ENCODE measurements around the gene GAD1. TPM values are rescaled to one million over a fixed set of nuclear protein-coding genes. Genes with fewer than 3 reads are reported as not detected.

GAD1 gene
- total and polyA plus RNA-seq, 2 experiments from 2014 or later: 0.49 to 2.6 TPM

GRCh38 chr2:170772295-170772694 lies 44.4 kb upstream of the GAD1 start:
- Histone ChIP-seq H2AFZ (no peak overlapping the region), H3K9me2 (ENCODE audit: insufficient read depth) (no peaks in the 10 kb centered on the region), H3K36me3 (ENCODE audit: low read depth) (no peaks in the 10 kb centered on the region), H3K27ac (no peak overlapping the region), H3F3A (ENCODE audit: insufficient read depth) (peaks cover 5% of the 10 kb centered on the region; the same call in 1 of the 2 replicates), H3K4me3 (no peak overlapping the region), H4K20me1 (ENCODE audit: insufficient read depth) (no peaks in the 10 kb centered on the region), H3K4me1 (ENCODE audit: insufficient read depth) (no peaks in the 10 kb centered on the region), H3K79me2 (ENCODE audit: insufficient read depth) (no peaks in the 10 kb centered on the region), H3K27me3 (replicated peaks; ENCODE audit: insufficient read depth) (peaks cover 8% of the 10 kb centered on the region; the same call in 1 of the 2 replicates), H3K9me3 (ENCODE audit: low read depth) (no peaks in the 10 kb centered on the region), H3K4me2 (ENCODE audit: unreplicated experiment) (no peak overlapping the region), H3K9ac (no peak overlapping the region)
- in situ Hi-C loops (cut with MboI): no loop called here
- DNase-seq: no peak
- no peak for TF ChIP-seq EZH2 (IDR thresholded peaks at IDR 0.05; ENCODE audit: insufficient read depth, poor library complexity, severe bottlenecking)
- no peak for TF ChIP-seq EZH2phosphoT487 (IDR thresholded peaks at IDR 0.05; ENCODE audit: insufficient read depth, low read depth)

- Histone ChIP-seq H3K9ac (no peak overlapping the region), H4K20me1 (ENCODE audit: insufficient read depth) (no peaks in the 10 kb centered on the region), H3K9me3 (ENCODE audit: low read depth) (no peaks in the 10 kb centered on the region), H3K27me3 (replicated peaks; ENCODE audit: insufficient read depth) (peaks cover 8% of the 10 kb centered on the region; the same call in 1 of the 2 replicates), H3K79me2 (ENCODE audit: insufficient read depth) (no peaks in the 10 kb centered on the region), H3F3A (ENCODE audit: insufficient read depth) (peaks cover 5% of the 10 kb centered on the region; the same call in 1 of the 2 replicates), H3K4me2 (ENCODE audit: unreplicated experiment) (no peak overlapping the region), H2AFZ (no peak overlapping the region), H3K4me1 (ENCODE audit: insufficient read depth) (no peaks in the 10 kb centered on the region), H3K9me2 (ENCODE audit: insufficient read depth) (no peaks in the 10 kb centered on the region), H3K4me3 (no peak overlapping the region), H3K27ac (no peak overlapping the region), H3K36me3 (ENCODE audit: low read depth) (no peaks in the 10 kb centered on the region)
- DNase-seq: no peak
- TF ChIP-seq EZH2phosphoT487 (IDR thresholded peaks at IDR 0.05; ENCODE audit: insufficient read depth, low read depth): no peak
- no peak for TF ChIP-seq EZH2 (IDR thresholded peaks at IDR 0.05; ENCODE audit: insufficient read depth, poor library complexity, severe bottlenecking)
- in situ Hi-C loops (cut with MboI): no loop called here
Measured at GRCh38 chr2:170774074-170774473, 42.6 kb upstream of the GAD1 start.

- in situ Hi-C loops (cut with MboI): no loop called here
- Histone ChIP-seq H3K9me2 (ENCODE audit: insufficient read depth) (no peaks in the 10 kb centered on the region), H3K27me3 (replicated peaks; ENCODE audit: insufficient read depth) (no peaks in the 10 kb centered on the region), H3K9me3 (ENCODE audit: low read depth) (no peaks in the 10 kb centered on the region), H4K20me1 (ENCODE audit: insufficient read depth) (no peaks in the 10 kb centered on the region), H3K4me1 (ENCODE audit: insufficient read depth) (no peaks in the 10 kb centered on the region), H3K9ac (no peak overlapping the region), H3K27ac (no peak overlapping the region), H3K36me3 (ENCODE audit: low read depth) (no peaks in the 10 kb centered on the region), H3K79me2 (ENCODE audit: insufficient read depth) (no peaks in the 10 kb centered on the region), H3F3A (ENCODE audit: insufficient read depth) (no peaks in the 10 kb centered on the region), H3K4me3 (no peak overlapping the region), H2AFZ (no peak overlapping the region), H3K4me2 (ENCODE audit: unreplicated experiment) (no peak overlapping the region)
- TF ChIP-seq EZH2phosphoT487 (IDR thresholded peaks at IDR 0.05; ENCODE audit: insufficient read depth, low read depth) (no peak), EZH2 (IDR thresholded peaks at IDR 0.05; ENCODE audit: insufficient read depth, poor library complexity, severe bottlenecking) (no peak)
- DNase-seq: no peak
- WGBS, 2 experiments (ENCODE audit: low coverage in 1 of 2, low lambda C conversion rate in 2 of 2, missing lambda C conversion rate in 2 of 2): 33 to 40% methylated on average over 2 of the region's 2 CpGs
Measured at GRCh38 chr2:170778900-170779299, 37.8 kb upstream of the GAD1 start.

GRCh38 chr2:170779304-170779703 lies 37.4 kb upstream of the GAD1 start:
- no peak for DNase-seq
- in situ Hi-C loops (cut with MboI): no loop called here
- WGBS, 2 experiments (ENCODE audit: low coverage in 1 of 2, low lambda C conversion rate in 2 of 2, missing lambda C conversion rate in 2 of 2): 85 to 100% methylated on average over 1 of the region's 1 CpG
- Histone ChIP-seq H2AFZ (no peak overlapping the region), H3K4me2 (ENCODE audit: unreplicated experiment) (no peak overlapping the region), H3K9ac (no peak overlapping the region), H3K4me1 (ENCODE audit: insufficient read depth) (no peaks in the 10 kb centered on the region), H3K27me3 (replicated peaks; ENCODE audit: insufficient read depth) (no peaks in the 10 kb centered on the region), H3K36me3 (ENCODE audit: low read depth) (no peaks in the 10 kb centered on the region), H3K4me3 (no peak overlapping the region), H3K9me3 (ENCODE audit: low read depth) (no peaks in the 10 kb centered on the region), H3K27ac (no peak overlapping the region), H3K79me2 (ENCODE audit: insufficient read depth) (no peaks in the 10 kb centered on the region), H3K9me2 (ENCODE audit: insufficient read depth) (no peaks in the 10 kb centered on the region), H4K20me1 (ENCODE audit: insufficient read depth) (no peaks in the 10 kb centered on the region), H3F3A (ENCODE audit: insufficient read depth) (no peaks in the 10 kb centered on the region)
- no peak for TF ChIP-seq EZH2 (IDR thresholded peaks at IDR 0.05; ENCODE audit: insufficient read depth, poor library complexity, severe bottlenecking)
- TF ChIP-seq EZH2phosphoT487 (IDR thresholded peaks at IDR 0.05; ENCODE audit: insufficient read depth, low read depth): no peak

GRCh38 chr2:170782673-170783072 lies 34.0 kb upstream of the GAD1 start:
- Histone ChIP-seq H3K9me3 (ENCODE audit: low read depth) (no peaks in the 10 kb centered on the region), H3K79me2 (ENCODE audit: insufficient read depth) (no peaks in the 10 kb centered on the region), H3K4me2 (ENCODE audit: unreplicated experiment) (no peak overlapping the region), H3K4me1 (ENCODE audit: insufficient read depth) (no peaks in the 10 kb centered on the region), H2AFZ (no peak overlapping the region), H3K27ac (no peak overlapping the region), H3K9me2 (ENCODE audit: insufficient read depth) (no peaks in the 10 kb centered on the region), H3K4me3 (no peak overlapping the region), H3K9ac (no peak overlapping the region), H4K20me1 (ENCODE audit: insufficient read depth) (no peaks in the 10 kb centered on the region), H3K36me3 (ENCODE audit: low read depth) (no peaks in the 10 kb centered on the region), H3F3A (ENCODE audit: insufficient read depth) (no peaks in the 10 kb centered on the region), H3K27me3 (replicated peaks; ENCODE audit: insufficient read depth) (no peaks in the 10 kb centered on the region)
- TF ChIP-seq EZH2phosphoT487 (IDR thresholded peaks at IDR 0.05; ENCODE audit: insufficient read depth, low read depth) (no peak), EZH2 (IDR thresholded peaks at IDR 0.05; ENCODE audit: insufficient read depth, poor library complexity, severe bottlenecking) (no peak)
- in situ Hi-C loops (cut with MboI): no loop called here
- DNase-seq: no peak
- WGBS, 2 experiments (ENCODE audit: low coverage in 1 of 2, low lambda C conversion rate in 2 of 2, missing lambda C conversion rate in 2 of 2): 39 to 49% methylated on average over 2 of the region's 2 CpGs
